Endothelial cell (in vitro differentiated cells): ENCODE data around the gene EMILIN1. TPM values are rescaled to one million over a fixed set of nuclear protein-coding genes. Genes with fewer than 3 reads are reported as not detected.

Experiments
- DNase-seq: peaks from one replicate; pipeline ENCODE4 v3.0.0; 2021; ENCODE audit warnings: low spot score
- H3K27ac Mint-ChIP-seq: one replicate; pipeline ENCODE4 v1.8.0; 2021; ENCODE audit warnings: mixed read lengths, inconsistent platforms; ENCODE audit not compliant: unreplicated experiment
- H3K27me3 Mint-ChIP-seq: one replicate; pipeline ENCODE4 v1.8.0; 2021; ENCODE audit warnings: mild to moderate bottlenecking, moderate library complexity, mixed read lengths, inconsistent platforms; ENCODE audit not compliant: unreplicated experiment
- H3K36me3 Mint-ChIP-seq: one replicate; pipeline ENCODE4 v1.8.0; 2021; ENCODE audit warnings: mild to moderate bottlenecking, low read depth, mixed read lengths, inconsistent platforms; ENCODE audit not compliant: unreplicated experiment
- H3K4me1 Mint-ChIP-seq: one replicate; pipeline ENCODE4 v1.8.0; 2021; ENCODE audit warnings: mild to moderate bottlenecking, mixed read lengths, inconsistent platforms; ENCODE audit not compliant: unreplicated experiment
- H3K4me3 Mint-ChIP-seq: one replicate; pipeline ENCODE4 v1.8.0; 2021; ENCODE audit warnings: mild to moderate bottlenecking, mixed read lengths, inconsistent platforms; ENCODE audit not compliant: unreplicated experiment
- H3K9me3 Mint-ChIP-seq: one replicate; pipeline ENCODE4 v1.8.0; 2021; ENCODE audit warnings: mixed read lengths, inconsistent platforms; ENCODE audit not compliant: unreplicated experiment
- CTCF ChIP-seq: fragments of 200-600 bp; sonication (generic); IDR thresholded peaks from one replicate; pipeline ENCODE4 v1.5.0; 2021; ENCODE audit warnings: antibody characterized with exemption; ENCODE audit not compliant: unreplicated experiment
- total RNA-seq: library from RNA; stranded (reverse); fragmentation: NEBNext Ultra II Directional; extraction: Animal tissue kit (Norgen Biotek cat#: 25700); gene quantifications from one replicate; pipeline ENCODE4 v1.2.1, GENCODE V29; 2021; ENCODE audit not compliant: unreplicated experiment

EMILIN1 gene
- total RNA-seq, 1 donor from 2014 or later = 2.1 TPM

- Mint-ChIP-seq H3K4me3 (no peak overlapping the region), H3K27ac (no peak overlapping the region)
- TF ChIP-seq CTCF = no peak
These were observed 10.2 kb downstream of the EMILIN1 start for GRCh38 chr2:27088634-27089033.

DNA sequence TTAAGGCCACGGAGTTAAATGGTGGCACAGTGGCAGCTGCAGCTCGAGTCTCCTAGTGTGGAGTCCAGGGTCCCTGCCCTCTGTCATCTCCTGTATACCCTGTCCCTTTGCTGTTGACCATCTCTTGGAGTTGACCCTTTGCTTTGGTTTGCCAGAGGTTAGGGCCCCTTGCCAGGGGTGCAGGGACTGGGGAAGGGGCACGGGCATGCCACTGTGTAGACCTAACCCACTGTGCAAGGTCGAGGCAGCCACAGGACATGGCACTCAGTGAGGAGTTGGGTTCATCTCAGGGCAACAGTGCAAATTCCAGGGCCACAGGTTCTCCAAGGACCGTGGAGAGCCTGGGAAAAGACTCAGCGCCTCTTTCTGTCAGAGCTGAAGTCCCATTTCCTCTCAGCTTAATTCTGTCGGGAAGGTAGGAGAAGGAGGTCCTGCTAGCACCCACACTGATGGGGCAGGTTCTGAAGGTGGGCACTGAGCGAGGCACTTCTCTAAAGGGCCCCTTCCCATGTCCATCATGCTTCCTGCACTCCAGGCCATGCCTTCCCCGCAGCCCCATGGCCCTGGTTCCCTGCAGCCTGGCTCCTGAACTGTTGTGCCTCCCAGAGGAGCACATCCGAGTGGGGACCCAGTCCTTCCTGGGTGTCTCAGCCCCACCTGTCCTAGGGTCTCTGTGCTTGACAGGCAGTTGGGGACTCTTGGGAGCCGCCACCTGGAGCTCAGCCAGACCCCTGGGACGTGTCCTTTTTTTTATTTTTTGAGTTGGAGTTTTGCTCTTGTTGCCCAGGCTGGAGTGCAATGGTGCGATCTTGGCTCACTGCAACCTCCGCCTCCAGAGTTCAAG is 10.9 kb downstream of the EMILIN1 start:
- Mint-ChIP-seq H3K9me3 (no peaks in the 10 kb centered on the region), H3K36me3 (no peaks in the 10 kb centered on the region), H3K4me3 (no peak overlapping the region), H3K27me3 (peaks cover 8% of the 10 kb centered on the region), H3K4me1 (peaks cover 13% of the 10 kb centered on the region), H3K27ac (no peak overlapping the region)
- no peak for TF ChIP-seq CTCF
- no peak for DNase-seq

More at GRCh38 chr2:27088634-27089033, 10.2 kb downstream of the EMILIN1 start:
- no peaks in the 10 kb centered on the region for H3K9me3 Mint-ChIP-seq
- H3K4me1 Mint-ChIP-seq = peaks cover 13% of the 10 kb centered on the region
- peaks cover 8% of the 10 kb centered on the region for H3K27me3 Mint-ChIP-seq
- no peaks in the 10 kb centered on the region for H3K36me3 Mint-ChIP-seq
- DNase-seq = no peak

GRCh38 chr2:27091746-27092695 is 13.6 kb downstream of the EMILIN1 start:
- Mint-ChIP-seq H3K9me3 (no peaks in the 10 kb centered on the region), H3K36me3 (no peaks in the 10 kb centered on the region), H3K27ac (no peak overlapping the region), H3K4me1 (peaks cover 17% of the 10 kb centered on the region), H3K27me3 (peaks cover 11% of the 10 kb centered on the region), H3K4me3 (no peak overlapping the region)
- DNase-seq = no peak
- TF ChIP-seq CTCF = no peak

DNA sequence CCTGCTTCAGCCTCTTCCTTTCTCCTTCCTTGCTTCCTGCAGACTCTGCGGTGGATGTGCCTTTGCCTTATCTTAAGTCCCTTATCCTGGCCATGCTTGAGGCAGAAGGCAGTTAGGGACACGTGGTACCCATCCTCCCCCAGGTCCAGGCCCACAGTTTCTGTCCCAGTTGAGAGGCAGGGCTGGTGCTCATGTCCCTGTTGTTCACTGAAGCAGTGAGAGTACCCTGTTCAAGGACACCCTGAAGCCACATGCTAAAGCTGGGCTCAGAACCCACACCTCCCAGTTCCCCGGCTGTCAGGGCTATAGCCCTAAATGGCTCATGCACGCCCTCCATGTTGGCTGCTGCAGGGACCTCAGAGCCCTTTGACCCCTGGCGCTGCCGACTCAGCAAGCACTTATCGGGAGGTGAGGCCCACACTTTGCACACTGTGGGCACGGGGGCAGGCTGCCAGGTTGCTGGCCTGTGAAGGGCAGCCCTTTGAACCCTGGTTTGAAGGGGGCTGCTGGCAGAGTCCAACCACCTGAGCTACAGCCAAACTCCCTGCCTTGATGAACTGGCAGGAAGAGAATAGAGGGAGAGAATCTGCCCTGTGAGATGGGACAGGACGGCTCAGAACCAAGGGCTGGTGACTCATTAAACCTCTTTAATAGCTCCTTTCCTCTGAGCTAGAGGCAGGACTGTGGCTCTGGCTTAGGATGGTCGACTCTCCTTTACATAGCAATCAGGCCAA is 14.4 kb downstream of the EMILIN1 start:
- Mint-ChIP-seq H3K9me3 (no peaks in the 10 kb centered on the region), H3K36me3 (no peaks in the 10 kb centered on the region), H3K27ac (peak overlapping the region; percentile 64), H3K4me3 (no peak overlapping the region), H3K4me1 (peaks cover 15% of the 10 kb centered on the region), H3K27me3 (peaks cover 14% of the 10 kb centered on the region)
- no peak for TF ChIP-seq CTCF
- no peak for DNase-seq
